Measurements from ENCODE around the gene PDCD6IP. TPM values are rescaled to one million over a fixed set of nuclear protein-coding genes. Genes with fewer than 3 reads are reported as not detected.

PDCD6IP gene
- total and polyA plus RNA-seq, 2 of the 13 experiments (the other 11 are each of a cell fraction or from before 2014, with no cell fraction given) = 62.5 to 85.6 TPM

DNA sequence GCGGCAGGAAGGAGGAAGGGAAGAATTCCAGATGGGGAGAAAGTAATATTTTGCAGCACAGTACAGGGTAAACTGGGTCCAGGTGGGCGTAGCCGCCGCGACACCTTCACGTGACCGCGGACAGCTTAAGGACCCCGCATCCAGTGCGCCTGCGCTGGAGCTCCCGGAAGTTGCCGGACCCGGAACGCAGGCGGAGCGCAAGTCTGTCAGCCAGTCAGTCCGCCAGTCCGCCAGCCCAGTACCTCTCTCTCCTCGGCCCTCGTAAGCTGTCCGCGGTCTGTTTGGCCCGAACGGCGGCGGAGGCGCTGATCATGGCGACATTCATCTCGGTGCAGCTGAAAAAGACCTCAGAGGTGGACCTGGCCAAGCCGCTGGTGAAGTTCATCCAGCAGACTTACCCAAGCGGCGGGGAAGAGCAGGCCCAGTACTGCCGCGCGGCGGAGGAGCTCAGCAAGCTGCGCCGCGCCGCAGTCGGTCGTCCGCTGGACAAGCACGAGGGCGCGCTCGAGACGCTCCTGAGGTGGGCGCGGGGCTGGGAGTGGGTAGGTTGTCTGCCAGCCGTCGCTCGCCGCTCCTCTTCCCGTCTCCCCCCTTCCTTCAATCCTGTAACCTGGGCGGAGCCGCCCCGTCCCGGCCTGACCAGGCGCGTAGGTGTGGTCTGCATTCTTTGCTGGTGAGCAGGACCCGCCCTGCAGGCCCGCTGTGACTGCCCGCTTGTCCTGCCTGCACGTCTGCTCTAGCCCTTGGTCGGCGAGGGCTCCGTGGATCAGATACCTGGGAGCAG is at the start of gene PDCD6IP (continued):
- TF ChIP-seq ZNF883 (CRISPR knock-in tag; IDR thresholded peaks at IDR 0.05; ENCODE audit: not compliant biosample characterization) (peak; percentile 83), ZNF790 (CRISPR knock-in tag; IDR thresholded peaks at IDR 0.05; ENCODE audit: borderline replicate concordance) (peak; percentile 76; the same call in 1 of the 2 replicates), HMGXB3 (CRISPR knock-in tag; IDR thresholded peaks at IDR 0.05; ENCODE audit: borderline replicate concordance) (0 out of 2 replicates have a peak, but pooled peaks have one; percentile 46), TEF (CRISPR knock-in tag; IDR thresholded peaks at IDR 0.05) (peak; percentile 71; the same call in 1 of the 2 replicates), CREM (IDR thresholded peaks at IDR 0.05) (no peak; the same call in 1 of the 2 replicates), CREM (CRISPR knock-in tag; IDR thresholded peaks at IDR 0.05) (no peak), ZNF234 (CRISPR knock-in tag; conservative IDR thresholded peaks at IDR 0.05) (no peak), GFI1 (CRISPR knock-in tag; IDR thresholded peaks at IDR 0.05; ENCODE audit: borderline replicate concordance) (peak; percentile 68; the same call in 1 of the 2 replicates), PCBP1 (IDR thresholded peaks at IDR 0.05; ENCODE audit: borderline replicate concordance, low read depth, low read length) (0 out of 2 replicates have a peak, but pooled peaks have one; percentile 38), NFE2L2 (IDR thresholded peaks at IDR 0.05; ENCODE audit: low read length) (no peak), TBX2 (CRISPR knock-in tag; IDR thresholded peaks at IDR 0.05; ENCODE audit: borderline replicate concordance) (peak; percentile 91), SMC3 (IDR thresholded peaks at IDR 0.05; ENCODE audit: low read length) (no peak), ZNF709 (CRISPR knock-in tag; IDR thresholded peaks at IDR 0.05) (peak; percentile 59), NR1H2 (CRISPR knock-in tag; IDR thresholded peaks at IDR 0.05; ENCODE audit: borderline replicate concordance, low read depth) (0 out of 2 replicates have a peak, but pooled peaks have one; percentile 54), POLR2AphosphoS2 (IDR thresholded peaks at IDR 0.05; ENCODE audit: low read depth, low read length) (no peak), ZFYVE20 (CRISPR knock-in tag; IDR thresholded peaks at IDR 0.05; ENCODE audit: borderline replicate concordance, low read depth) (0 out of 2 replicates have a peak, but pooled peaks have one; percentile 75), ZNF878 (CRISPR knock-in tag; IDR thresholded peaks at IDR 0.05) (no peak), ZNF431 (CRISPR knock-in tag; IDR thresholded peaks at IDR 0.05; ENCODE audit: borderline replicate concordance, low read depth) (peak; percentile 90), ZNF34 (CRISPR knock-in tag; IDR thresholded peaks at IDR 0.05; ENCODE audit: borderline replicate concordance) (peak; percentile 33; the same call in 1 of the 2 replicates), FOSL2 (CRISPR knock-in tag; IDR thresholded peaks at IDR 0.05) (peak; percentile 69), SALL2 (CRISPR knock-in tag; IDR thresholded peaks at IDR 0.05) (peak; percentile 90), FOXK1 (CRISPR knock-in tag; IDR thresholded peaks at IDR 0.05; ENCODE audit: borderline replicate concordance, low read depth) (peak; percentile 29; the same call in 1 of the 2 replicates), ZNF160 (CRISPR knock-in tag; IDR thresholded peaks at IDR 0.05) (0 out of 2 replicates have a peak, but pooled peaks have one; percentile 51)
